ENCODE measurements around the gene EXOC4.
"Not testable (repeated sequence)": the region's sequence is repeated elsewhere in the genome, so short reads cannot be mapped to it uniquely, and the experiment has no call there.

EXOC4 gene

GRCh38 chr7:133771788-133772419 is 519.0 kb downstream of the EXOC4 start:
- no peak for DNase-seq

- no peak for DNase-seq
These were observed 520.7 kb downstream of the EXOC4 start for GRCh38 chr7:133773601-133774000.

GRCh38 chr7:133775201-133775600 is 522.3 kb downstream of the EXOC4 start:
- no peak for DNase-seq

GRCh38 chr7:133776266-133776665 is 523.4 kb downstream of the EXOC4 start:
- no peak for DNase-seq

GRCh38 chr7:133777701-133778100 is 524.8 kb downstream of the EXOC4 start:
- DNase-seq: no peak

GRCh38 chr7:133778472-133778871 is 525.6 kb downstream of the EXOC4 start:
- DNase-seq: no peak

GRCh38 chr7:133779538-133779937 is 526.7 kb downstream of the EXOC4 start:
- not testable (repeated sequence) for DNase-seq

GRCh38 chr7:133780912-133781311 is 528.0 kb downstream of the EXOC4 start:
- DNase-seq: no peak

GRCh38 chr7:133781486-133782090 is 528.7 kb downstream of the EXOC4 start:
- no peak for DNase-seq

GRCh38 chr7:133782470-133782869 is 529.6 kb downstream of the EXOC4 start:
- no peak for DNase-seq

GRCh38 chr7:133783276-133783675 is 530.4 kb downstream of the EXOC4 start:
- no peak for DNase-seq

GRCh38 chr7:133784486-133785001 is 531.7 kb downstream of the EXOC4 start:
- DNase-seq: no peak

GRCh38 chr7:133786401-133786937 is 533.6 kb downstream of the EXOC4 start:
- no peak for DNase-seq

- no peak for DNase-seq
These were observed 537.1 kb downstream of the EXOC4 start for GRCh38 chr7:133789974-133790373.

GRCh38 chr7:133790911-133791310 is 538.0 kb downstream of the EXOC4 start:
- DNase-seq: no peak

- peak; percentile 7 for DNase-seq
These were observed 541.6 kb downstream of the EXOC4 start for GRCh38 chr7:133794479-133794878.

GRCh38 chr7:133795068-133795665 is 542.3 kb downstream of the EXOC4 start:
- DNase-seq: no peak

GRCh38 chr7:133796782-133797745 is 544.2 kb downstream of the EXOC4 start:
- DNase-seq: no peak

- peak; percentile 64 for DNase-seq
These were observed 545.1 kb downstream of the EXOC4 start for GRCh38 chr7:133797818-133798520.

- DNase-seq: no peak
These were observed 548.5 kb downstream of the EXOC4 start for GRCh38 chr7:133801341-133801740.

GRCh38 chr7:133804127-133804526 is 551.2 kb downstream of the EXOC4 start:
- DNase-seq: no peak

GRCh38 chr7:133805426-133805825 is 552.5 kb downstream of the EXOC4 start:
- DNase-seq: no peak
